Measurements from ENCODE around the gene SLC25A21. TPM values are rescaled to one million over a fixed set of nuclear protein-coding genes. Genes with fewer than 3 reads are reported as not detected.
"Not testable (repeated sequence)": the region's sequence is repeated elsewhere in the genome, so short reads cannot be mapped to it uniquely, and the experiment has no call there.

SLC25A21 gene
- total RNA-seq, 4 donors from 2014 or later, result 2.0 TPM; not detected in 3

- Histone ChIP-seq H3K4me1 (no peaks in the 10 kb centered on the region), H3K27me3 (no peaks in the 10 kb centered on the region), H3K4me3 (no peak overlapping the region), H3K36me3 (no peaks in the 10 kb centered on the region), H3K9me3 (no peaks in the 10 kb centered on the region), H3K27ac (no peak overlapping the region)
- WGBS, result 87% methylated on average over 4 of the region's 5 CpGs
- no peak for DNase-seq (ENCODE audit: low spot score in 2 of 2)
- TF ChIP-seq POLR2A (IDR thresholded peaks at IDR 0.05) (no peak), EP300 (IDR thresholded peaks at IDR 0.05) (no peak), POLR2AphosphoS5 (IDR thresholded peaks at IDR 0.05) (no peak), CTCF (IDR thresholded peaks at IDR 0.05) (no peak)
Observed at GRCh38 chr14:36870776-36871175, 301.6 kb downstream of the SLC25A21 start.

GRCh38 chr14:36869125-36869524 lies 303.3 kb downstream of the SLC25A21 start:
- Histone ChIP-seq H3K4me3 (no peak overlapping the region), H3K4me1 (no peaks in the 10 kb centered on the region), H3K27me3 (no peaks in the 10 kb centered on the region), H3K27ac (no peak overlapping the region), H3K9me3 (no peaks in the 10 kb centered on the region), H3K36me3 (no peaks in the 10 kb centered on the region)
- TF ChIP-seq POLR2A (IDR thresholded peaks at IDR 0.05), result no peak
- no peak for DNase-seq (ENCODE audit: low spot score in 2 of 2)
- whole genome bisulfite sequencing, result 77% methylated on average over 1 of the region's 1 CpG

GRCh38 chr14:36866867-36867266 lies 305.5 kb downstream of the SLC25A21 start:
- DNase-seq (ENCODE audit: low spot score in 2 of 2), result no peak
- H3K36me3 ChIP-seq, result no peaks in the 10 kb centered on the region
- H3K4me3 ChIP-seq, result no peak overlapping the region
- TF ChIP-seq POLR2AphosphoS5 (IDR thresholded peaks at IDR 0.05) (no peak), CTCF (IDR thresholded peaks at IDR 0.05) (no peak), EP300 (IDR thresholded peaks at IDR 0.05) (no peak)
- no peak overlapping the region for H3K27ac ChIP-seq
- H3K4me1 ChIP-seq, result no peaks in the 10 kb centered on the region
- 85% methylated on average over 4 of the region's 4 CpGs for WGBS
- H3K9me3 ChIP-seq, result no peaks in the 10 kb centered on the region
- H3K27me3 ChIP-seq, result no peaks in the 10 kb centered on the region

GRCh38 chr14:36863271-36863670 lies 309.1 kb downstream of the SLC25A21 start:
- TF ChIP-seq EP300 (IDR thresholded peaks at IDR 0.05) (no peak), POLR2AphosphoS5 (IDR thresholded peaks at IDR 0.05) (no peak), CTCF (IDR thresholded peaks at IDR 0.05) (no peak), POLR2A (IDR thresholded peaks at IDR 0.05) (no peak)
- no peaks in the 10 kb centered on the region for H3K36me3 ChIP-seq
- H3K4me1 ChIP-seq, result no peaks in the 10 kb centered on the region
- no peaks in the 10 kb centered on the region for H3K27me3 ChIP-seq
- no peak overlapping the region for H3K4me3 ChIP-seq
- no peak for DNase-seq (ENCODE audit: low spot score in 2 of 2)
- 77% methylated on average over 3 of the region's 3 CpGs for WGBS
- no peak overlapping the region for H3K27ac ChIP-seq
- no peaks in the 10 kb centered on the region for H3K9me3 ChIP-seq

GRCh38 chr14:36862237-36862636 lies 310.2 kb downstream of the SLC25A21 start:
- H3K9me3 ChIP-seq; DNase-seq (ENCODE audit: low spot score in 2 of 2); H3K4me3 ChIP-seq; H3K27ac ChIP-seq; H3K27me3 ChIP-seq; H3K36me3 ChIP-seq; H3K4me1 ChIP-seq: not testable (repeated sequence)

GRCh38 chr14:36860831-36861230 lies 311.6 kb downstream of the SLC25A21 start:
- Histone ChIP-seq H3K27ac (no peak overlapping the region), H3K4me3 (no peak overlapping the region), H3K4me1 (no peaks in the 10 kb centered on the region), H3K9me3 (no peaks in the 10 kb centered on the region), H3K27me3 (no peaks in the 10 kb centered on the region), H3K36me3 (no peaks in the 10 kb centered on the region)
- no peak for DNase-seq (ENCODE audit: low spot score in 2 of 2)
- TF ChIP-seq CTCF (IDR thresholded peaks at IDR 0.05) (no peak), POLR2AphosphoS5 (IDR thresholded peaks at IDR 0.05) (no peak), POLR2A (IDR thresholded peaks at IDR 0.05) (no peak), EP300 (IDR thresholded peaks at IDR 0.05) (no peak)

Measured in suprapubic skin (tissue), 4 donors.